WTC11 (cell line): Measurements from ENCODE around the gene ANTKMT. TPM values are rescaled to one million over a fixed set of nuclear protein-coding genes. Genes with fewer than 3 reads are reported as not detected.
"Not testable (repeated sequence)": the region's sequence is repeated elsewhere in the genome, so short reads cannot be mapped to it uniquely, and the experiment has no call there.

Experiments used
- ATAC-seq: fragments of 200-7000 bp; cut with Tn5 transposase; 2 replicates; pipeline ENCODE4 v1.10.0; 2021; ENCODE audit warnings: mild to moderate bottlenecking, moderate library complexity
- CTCF ChIA-PET: fragments of 300-600 bp; sonication (Branson Sonifier 250); formaldehyde crosslinking; loops from one replicate; lab custom pipeline; 2021; ENCODE audit warnings: antibody characterized with exemption; lab: Charles Lee
- POLR2A ChIA-PET: fragments of 350-600 bp; sonication (Branson Sonifier 250); formaldehyde crosslinking; loops from one replicate; lab custom pipeline; 2021; ENCODE audit warnings: antibody characterized with exemption; lab: Charles Lee
- DNase-seq: peaks from one replicate; pipeline ENCODE4 v3.0.0; 2021; ENCODE audit warnings: low spot score
- H3K27ac Mint-ChIP-seq: 2 replicates; pipeline ENCODE4 v1.8.0; 2021; ENCODE audit warnings: mixed read lengths
- H3K27me3 Mint-ChIP-seq: 2 replicates; pipeline ENCODE4 v1.8.0; 2021; ENCODE audit warnings: low read depth, mild to moderate bottlenecking, moderate library complexity, mixed read lengths
- H3K36me3 Mint-ChIP-seq: 2 replicates; pipeline ENCODE4 v1.8.0; 2021; ENCODE audit warnings: mixed read lengths
- H3K4me1 Mint-ChIP-seq: 2 replicates; pipeline ENCODE4 v1.8.0; 2022; ENCODE audit warnings: mixed read lengths
- H3K4me3 Mint-ChIP-seq: 2 replicates; pipeline ENCODE4 v1.8.0; 2021; ENCODE audit warnings: mild to moderate bottlenecking, moderate library complexity, mixed read lengths
- H3K9me3 Mint-ChIP-seq: 2 replicates; pipeline ENCODE4 v1.8.0; 2021; ENCODE audit warnings: mixed read lengths
- ATF6 ChIP-seq: sonication (generic); formaldehyde crosslinking; IDR thresholded peaks from 2 replicates; pipeline ENCODE4 v1.8.1; 2023; ENCODE audit warnings: mild to moderate bottlenecking, missing genetic modification reagents
- CTCF ChIP-seq: fragments of 200-600 bp; IDR thresholded peaks from 2 replicates; pipeline ENCODE4 v1.8.0; 2022; ENCODE audit warnings: antibody characterized with exemption
- EMX1 ChIP-seq: fragments of 250-450 bp; sonication (Bioruptor Pico); IDR thresholded peaks from 2 replicates; pipeline ENCODE4 v1.8.0; 2021; ENCODE audit warnings: mild to moderate bottlenecking
- ETV6 ChIP-seq: sonication (generic); formaldehyde crosslinking; IDR thresholded peaks from 2 replicates; pipeline ENCODE4 v1.8.1; 2022; ENCODE audit warnings: mild to moderate bottlenecking, missing genetic modification reagents
- FOXP1 ChIP-seq: sonication (generic); formaldehyde crosslinking; IDR thresholded peaks from 2 replicates; pipeline ENCODE4 v1.8.0; 2022; ENCODE audit warnings: missing genetic modification reagents, mild to moderate bottlenecking, moderate library complexity, borderline replicate concordance
- GABPB1 ChIP-seq: sonication (generic); formaldehyde crosslinking; IDR thresholded peaks from 2 replicates; pipeline ENCODE4 v1.8.1; 2023; ENCODE audit warnings: mild to moderate bottlenecking, missing genetic modification reagents
- JAZF1 ChIP-seq: fragments of 250-450 bp; sonication (Bioruptor Pico); IDR thresholded peaks from 2 replicates; pipeline ENCODE4 v1.9.0; 2021; ENCODE audit warnings: moderate library complexity, mild to moderate bottlenecking, inconsistent platforms
- MXD4 ChIP-seq: fragments of 250-450 bp; sonication (Bioruptor Pico); IDR thresholded peaks from 2 replicates; pipeline ENCODE4 v1.8.0; 2021; ENCODE audit warnings: mild to moderate bottlenecking, moderate library complexity, borderline replicate concordance
- NFATC4 ChIP-seq: fragments of 250-450 bp; sonication (Bioruptor Pico); IDR thresholded peaks from 2 replicates; pipeline ENCODE4 v1.9.0; 2021; ENCODE audit warnings: mild to moderate bottlenecking
- NFYB ChIP-seq: sonication (generic); formaldehyde crosslinking; conservative IDR thresholded peaks from 2 replicates; pipeline ENCODE4 v1.8.0; 2022; ENCODE audit warnings: low read depth, missing genetic modification reagents
- NR2C2 ChIP-seq: sonication (generic); formaldehyde crosslinking; IDR thresholded peaks from 2 replicates; pipeline ENCODE4 v1.8.0; 2022; ENCODE audit warnings: mild to moderate bottlenecking, missing genetic modification reagents
- NR3C1 ChIP-seq: sonication (generic); formaldehyde crosslinking; conservative IDR thresholded peaks from 2 replicates; pipeline ENCODE4 v1.8.1; 2023; ENCODE audit warnings: low read depth, mild to moderate bottlenecking, missing genetic modification reagents
- OVOL2 ChIP-seq: fragments of 250-450 bp; sonication (Bioruptor Pico); IDR thresholded peaks from 2 replicates; pipeline ENCODE4 v1.9.0; 2021; ENCODE audit warnings: mild to moderate bottlenecking, borderline replicate concordance
- RELA ChIP-seq: sonication (generic); formaldehyde crosslinking; IDR thresholded peaks from 2 replicates; pipeline ENCODE4 v1.8.1; 2022; ENCODE audit warnings: missing genetic modification reagents, mild to moderate bottlenecking, borderline replicate concordance
- SP1 ChIP-seq: sonication (generic); formaldehyde crosslinking; conservative IDR thresholded peaks from 2 replicates; pipeline ENCODE4 v1.8.1; 2022; ENCODE audit warnings: missing genetic modification reagents
- TEAD4 ChIP-seq: sonication (generic); formaldehyde crosslinking; IDR thresholded peaks from 2 replicates; pipeline ENCODE4 v1.8.0; 2022; ENCODE audit warnings: mild to moderate bottlenecking, missing genetic modification reagents
- USF1 ChIP-seq: sonication (generic); formaldehyde crosslinking; IDR thresholded peaks from 2 replicates; pipeline ENCODE4 v1.8.0; 2022; ENCODE audit warnings: mild to moderate bottlenecking, missing genetic modification reagents
- USF2 ChIP-seq: sonication (generic); formaldehyde crosslinking; IDR thresholded peaks from 2 replicates; pipeline ENCODE4 v1.8.1; 2023; ENCODE audit warnings: mild to moderate bottlenecking, missing genetic modification reagents, moderate library complexity
- ZBTB21 ChIP-seq: sonication (generic); formaldehyde crosslinking; IDR thresholded peaks from 2 replicates; pipeline ENCODE4 v1.8.1; 2023; ENCODE audit warnings: mild to moderate bottlenecking, missing genetic modification reagents, borderline replicate concordance
- ZNF232 ChIP-seq: sonication (generic); formaldehyde crosslinking; IDR thresholded peaks from 2 replicates; pipeline ENCODE4 v1.8.0; 2022; ENCODE audit warnings: mild to moderate bottlenecking, missing genetic modification reagents
- ZNF396 ChIP-seq: fragments of 250-450 bp; sonication (Bioruptor Pico); IDR thresholded peaks from 2 replicates; pipeline ENCODE4 v1.8.0; 2021; ENCODE audit warnings: mild to moderate bottlenecking, moderate library complexity, borderline replicate concordance
- ZNF423 ChIP-seq: fragments of 250-450 bp; sonication (Bioruptor Pico); IDR thresholded peaks from 2 replicates; pipeline ENCODE4 v2.1.2; 2022; ENCODE audit warnings: mild to moderate bottlenecking, moderate library complexity
- total RNA-seq: library from RNA; stranded (reverse); gene quantifications from 3 replicates; pipeline ENCODE4 v1.2.3, GENCODE V29; 2021
- TF ChIP-seq, protein P1 (sequence below): fragments of 250-450 bp; sonication (Bioruptor Pico); IDR thresholded peaks from 2 replicates; pipeline ENCODE4 v1.9.0; 2021; ENCODE audit warnings: moderate library complexity, mild to moderate bottlenecking, inconsistent platforms, borderline replicate concordance
- TF ChIP-seq, protein P2 (sequence below): sonication (generic); formaldehyde crosslinking; IDR thresholded peaks from 2 replicates; pipeline ENCODE4 v1.8.0; 2022; ENCODE audit warnings: mild to moderate bottlenecking, missing genetic modification reagents

The ANTKMT gene
- total RNA-seq, 1 experiment from 2014 or later = 40.6 TPM

GRCh38 chr16:712740-713250, 8.2 kb upstream of the ANTKMT start:
- DNase-seq = peak; percentile 86
- H3K36me3 Mint-ChIP-seq, POLR2A ChIA-PET, ATAC-seq, H3K4me3 Mint-ChIP-seq, H3K4me1 Mint-ChIP-seq, H3K9me3 Mint-ChIP-seq: not testable (repeated sequence)
- TF ChIP-seq CTCF = peak; percentile 44
- Mint-ChIP-seq H3K27ac (peak overlapping the region; percentile 34), H3K27me3 (peaks cover 51% of the 10 kb centered on the region)
- CTCF ChIA-PET = interaction anchor here (0.9 to 8.8 kb wide), 18 partner anchors 8 to 345 kb away, joined by 3 to 90 read pairs (median 6); partner anchors contain the start of genes ANTKMT, CCDC78, CHTF18 and CIAO3

DNA sequence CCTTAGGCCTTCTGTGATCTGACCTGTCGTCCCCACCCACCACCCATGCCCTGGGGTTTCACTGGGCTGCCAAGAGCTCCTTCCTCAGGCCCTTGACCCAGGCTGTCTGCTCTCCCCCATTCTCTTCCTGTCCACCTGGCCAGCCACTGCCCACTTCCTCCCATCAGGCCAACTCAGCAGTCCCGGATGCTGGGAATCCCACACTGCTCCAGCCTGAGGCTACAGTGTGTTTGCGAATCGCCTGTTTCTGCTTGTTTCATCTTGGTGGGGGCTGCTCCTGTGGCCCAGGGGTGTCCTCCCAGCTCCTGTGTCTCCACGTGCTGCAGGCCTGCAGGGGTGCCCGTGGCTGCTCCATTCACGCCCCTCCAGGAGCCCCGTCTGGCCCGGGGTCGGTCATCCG, 6.9 kb upstream of the ANTKMT start:
- ChIA-PET CTCF (interaction anchor here (0.8 to 8.8 kb wide), 5 partner anchors 13 to 359 kb away, joined by 3 to 90 read pairs (median 22); partner anchors contain the start of genes CCDC78, CHTF18, HAGHL and RPUSD1), POLR2A (interaction anchor here (0.6 kb wide), 1 partner anchor 1540 kb away, joined by 3 read pairs; no protein-coding TSS in a partner anchor)
- Mint-ChIP-seq H3K4me3 (no peak overlapping the region), H3K9me3 (no peaks in the 10 kb centered on the region), H3K27me3 (peaks cover 43% of the 10 kb centered on the region), H3K36me3 (no peaks in the 10 kb centered on the region), H3K27ac (no peak overlapping the region), H3K4me1 (peaks cover 9% of the 10 kb centered on the region)
- no peak for ATAC-seq
- DNase-seq = no peak
- TF ChIP-seq TEAD4 = no peak
- no peak for TF ChIP-seq ZBTB21 (CRISPR knock-in tag)
- no peak for TF ChIP-seq ZNF423 (CRISPR knock-in tag)
- no peak for TF ChIP-seq USF1
- no peak for TF ChIP-seq NFATC4 (CRISPR knock-in tag)
- no peak for TF ChIP-seq JAZF1 (CRISPR knock-in tag)
- no peak for TF ChIP-seq MXD4 (CRISPR knock-in tag)
- TF ChIP-seq, protein P1, sequence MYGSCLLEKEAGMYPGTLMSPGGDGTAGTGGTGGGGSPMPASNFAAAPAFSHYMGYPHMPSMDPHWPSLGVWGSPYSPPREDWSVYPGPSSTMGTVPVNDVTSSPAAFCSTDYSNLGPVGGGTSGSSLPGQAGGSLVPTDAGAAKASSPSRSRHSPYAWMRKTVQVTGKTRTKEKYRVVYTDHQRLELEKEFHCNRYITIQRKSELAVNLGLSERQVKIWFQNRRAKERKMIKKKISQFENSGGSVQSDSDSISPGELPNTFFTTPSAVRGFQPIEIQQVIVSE (CRISPR knock-in tag) = no peak
- no peak for TF ChIP-seq RELA (CRISPR knock-in tag)
- no peak for TF ChIP-seq NR3C1
- no peak for TF ChIP-seq EMX1 (CRISPR knock-in tag)
- no peak for TF ChIP-seq GABPB1 (CRISPR knock-in tag)
- no peak for TF ChIP-seq ATF6 (CRISPR knock-in tag)
- TF ChIP-seq SP1 = no peak
- TF ChIP-seq NR2C2 = no peak

GRCh38 chr16:714558-715476, 6.1 kb upstream of the ANTKMT start, which contains the start of gene METRN:
Gene METRN, plus strand, starts transcription at chr16:715118. Its CDS starts 172 bp downstream, at chr16:715290.
- H3K27ac Mint-ChIP-seq = no peak within 1 kb of the TSS
- ChIA-PET POLR2A (interaction anchor here (1.1 kb wide), 1 partner anchor 398 kb away, joined by 3 read pairs; no protein-coding TSS in a partner anchor), CTCF (interaction anchor here (0.6 to 8.8 kb wide), 14 partner anchors 8 to 583 kb away, joined by 3 to 90 read pairs (median 7); partner anchors contain the start of genes CCDC78, CHTF18, HAGHL and RPUSD1)

More at GRCh38 chr16:714558-715476, 6.1 kb upstream of the ANTKMT start, which contains the start of gene METRN:
- no peaks in the 10 kb centered on the region for H3K36me3 Mint-ChIP-seq
- peak within 1 kb of the TSS; percentile 63 for H3K4me3 Mint-ChIP-seq
- no peaks in the 10 kb centered on the region for H3K9me3 Mint-ChIP-seq
- H3K4me1 Mint-ChIP-seq = peaks cover 14% of the 10 kb centered on the region
- DNase-seq = peak; percentile 93
- TF ChIP-seq OVOL2 (CRISPR knock-in tag) = no peak
- TF ChIP-seq FOXP1 = 0 out of 2 replicates have a peak, but pooled peaks have one; percentile 20
- TF ChIP-seq NFYB (CRISPR knock-in tag) = peak; percentile 76
- peak; percentile 52; the same call in 1 of the 2 replicates for TF ChIP-seq ETV6 (CRISPR knock-in tag)
- no peak for TF ChIP-seq ZNF396
- no peak for TF ChIP-seq USF2 (CRISPR knock-in tag)
- TF ChIP-seq SP1 = peak; percentile 80
- TF ChIP-seq ZNF232 (CRISPR knock-in tag) = no peak
- TF ChIP-seq, protein P2, sequence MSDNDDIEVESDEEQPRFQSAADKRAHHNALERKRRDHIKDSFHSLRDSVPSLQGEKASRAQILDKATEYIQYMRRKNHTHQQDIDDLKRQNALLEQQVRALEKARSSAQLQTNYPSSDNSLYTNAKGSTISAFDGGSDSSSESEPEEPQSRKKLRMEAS = 0 out of 2 replicates have a peak, but pooled peaks have one; percentile 29
- TF ChIP-seq, all 79 proteins: peak for 5
- peak; percentile 72 for ATAC-seq
- peaks cover 40% of the 10 kb centered on the region for H3K27me3 Mint-ChIP-seq
